NCI-H774 (cell line): ENCODE data around the gene BSCL2.
A peak's percentile ranks its signal among the peaks of the same experiment; 100 is the strongest.
"Not testable (repeated sequence)": the region's sequence is repeated elsewhere in the genome, so short reads cannot be mapped to it uniquely, and the experiment has no call there.

Experiments
- DNase-seq: peaks from one replicate; lab custom pipeline; 2025; lab: John Stamatoyannopoulos, UW

Gene BSCL2

GRCh38 chr11:62656796-62657429 is 50.3 kb downstream of the BSCL2 start:
- no peak for DNase-seq

GRCh38 chr11:62654297-62654696 is 52.9 kb downstream of the BSCL2 start:
- DNase-seq, result no peak

GRCh38 chr11:62652161-62653006 is 54.8 kb downstream of the BSCL2 start:
- DNase-seq, result no peak

GRCh38 chr11:62650283-62650682 is 56.9 kb downstream of the BSCL2 start:
- DNase-seq, result not testable (repeated sequence)

- no peak for DNase-seq
Observed at GRCh38 chr11:62649486-62649885, 57.7 kb downstream of the BSCL2 start.

- no peak for DNase-seq
Observed at GRCh38 chr11:62648967-62649364, 58.3 kb downstream of the BSCL2 start.

GRCh38 chr11:62648185-62648966 is 58.8 kb downstream of the BSCL2 start:
- DNase-seq, result no peak

GRCh38 chr11:62647609-62648005 is 59.6 kb downstream of the BSCL2 start:
- no peak for DNase-seq

GRCh38 chr11:62646825-62647608 is 60.2 kb downstream of the BSCL2 start:
- no peak for DNase-seq

GRCh38 chr11:62645946-62646824 is 61.0 kb downstream of the BSCL2 start, which contains the start of gene GANAB:
GANAB (minus strand) TSS chr11:62646613; CDS start chr11:62646599, 14 bp downstream.
- peak; percentile 98 for DNase-seq

GRCh38 chr11:62645671-62645945 is 61.6 kb downstream of the BSCL2 start:
- no peak for DNase-seq

- no peak for DNase-seq
Observed at GRCh38 chr11:62644220-62644619, 63.0 kb downstream of the BSCL2 start.
